HG02571 (cell line): Measurements from ENCODE around the gene CINP.
"Not testable (repeated sequence)": the region's sequence is repeated elsewhere in the genome, so short reads cannot be mapped to it uniquely, and the experiment has no call there.

Source experiments
- ATAC-seq: cut with Tn5 transposase; IDR thresholded peaks from one replicate; pipeline ENCODE4 v1.9.1; 2021; ENCODE audit warnings: mild to moderate bottlenecking, moderate library complexity; ENCODE audit not compliant: unreplicated experiment

CINP gene

GRCh38 chr14:102321456-102322422, 41.0 kb downstream of the CINP start:
- ATAC-seq = no peak

DNA sequence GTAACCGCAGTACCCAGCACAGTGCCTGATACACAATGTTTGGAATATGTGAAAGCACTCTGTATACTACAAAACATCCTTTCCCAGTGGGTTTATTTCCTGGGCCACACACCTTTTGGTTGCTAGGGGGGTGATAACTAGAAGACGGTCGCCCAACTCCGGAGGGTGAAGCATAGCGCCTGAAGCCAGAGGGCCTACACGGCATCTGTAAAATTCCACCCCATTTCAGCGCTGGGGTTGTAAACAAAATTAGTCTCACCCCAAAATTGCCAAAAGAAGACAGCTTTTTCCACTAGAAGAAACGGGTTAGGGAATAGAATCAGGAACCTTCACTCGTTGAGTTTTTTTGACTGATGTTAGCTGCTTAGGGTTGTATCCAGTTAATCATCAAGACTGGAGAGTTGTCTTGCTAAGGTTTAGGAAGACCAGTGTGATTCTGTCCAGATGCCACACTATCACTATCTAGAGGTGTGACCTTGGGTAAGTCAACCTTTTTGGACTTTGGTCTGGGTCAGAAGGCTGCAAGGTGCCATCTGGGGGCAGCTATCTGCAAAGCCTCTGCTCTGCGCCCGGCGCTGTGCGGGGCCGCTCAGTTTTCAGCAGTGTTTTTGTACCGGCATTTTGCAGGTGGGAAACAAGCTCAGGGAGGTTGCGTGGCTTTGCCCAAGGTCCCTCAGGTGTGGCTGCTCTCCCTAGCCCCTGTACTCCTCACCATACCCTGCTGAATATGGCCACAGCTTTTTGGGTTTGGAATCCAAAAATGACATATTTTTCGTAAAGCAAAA, 41.8 kb downstream of the CINP start:
- no peak for ATAC-seq

- peak; percentile 26 for ATAC-seq
Observed at GRCh38 chr14:102320033-102320660, 42.5 kb downstream of the CINP start.

- ATAC-seq = peak; percentile 47
Observed at GRCh38 chr14:102319351-102320032, 43.2 kb downstream of the CINP start, which contains the start of gene ZNF839. Gene ZNF839 (plus strand): TSS chr14:102319746. CDS start chr14:102319766, 20 bp downstream.

DNA sequence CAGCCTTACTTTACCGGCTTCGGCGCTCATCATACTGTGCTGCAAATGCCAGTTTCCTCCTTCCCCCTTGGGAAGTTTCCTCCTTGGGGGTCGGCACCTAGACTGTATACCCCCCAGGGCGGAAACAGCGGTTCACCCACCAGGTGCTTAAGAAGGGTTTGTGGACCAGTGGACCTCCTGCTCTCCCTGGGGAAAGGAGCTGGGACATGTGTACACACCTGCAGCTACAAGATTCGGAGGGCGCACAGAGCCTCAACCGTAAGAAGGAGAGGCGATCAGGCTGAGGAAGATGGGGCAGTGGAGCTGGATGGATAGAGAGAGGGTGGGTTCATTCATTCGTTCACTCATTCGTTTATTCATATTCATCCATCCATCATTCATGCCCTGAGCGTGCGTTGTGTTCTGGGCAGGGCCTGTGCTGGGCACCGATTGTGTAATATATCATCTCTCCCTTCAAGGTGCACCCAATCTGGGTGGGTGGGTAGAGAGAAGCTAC, 43.9 kb downstream of the CINP start:
- ATAC-seq = no peak

- no peak for ATAC-seq
Observed at GRCh38 chr14:102317564-102318248, 45.0 kb downstream of the CINP start.

DNA sequence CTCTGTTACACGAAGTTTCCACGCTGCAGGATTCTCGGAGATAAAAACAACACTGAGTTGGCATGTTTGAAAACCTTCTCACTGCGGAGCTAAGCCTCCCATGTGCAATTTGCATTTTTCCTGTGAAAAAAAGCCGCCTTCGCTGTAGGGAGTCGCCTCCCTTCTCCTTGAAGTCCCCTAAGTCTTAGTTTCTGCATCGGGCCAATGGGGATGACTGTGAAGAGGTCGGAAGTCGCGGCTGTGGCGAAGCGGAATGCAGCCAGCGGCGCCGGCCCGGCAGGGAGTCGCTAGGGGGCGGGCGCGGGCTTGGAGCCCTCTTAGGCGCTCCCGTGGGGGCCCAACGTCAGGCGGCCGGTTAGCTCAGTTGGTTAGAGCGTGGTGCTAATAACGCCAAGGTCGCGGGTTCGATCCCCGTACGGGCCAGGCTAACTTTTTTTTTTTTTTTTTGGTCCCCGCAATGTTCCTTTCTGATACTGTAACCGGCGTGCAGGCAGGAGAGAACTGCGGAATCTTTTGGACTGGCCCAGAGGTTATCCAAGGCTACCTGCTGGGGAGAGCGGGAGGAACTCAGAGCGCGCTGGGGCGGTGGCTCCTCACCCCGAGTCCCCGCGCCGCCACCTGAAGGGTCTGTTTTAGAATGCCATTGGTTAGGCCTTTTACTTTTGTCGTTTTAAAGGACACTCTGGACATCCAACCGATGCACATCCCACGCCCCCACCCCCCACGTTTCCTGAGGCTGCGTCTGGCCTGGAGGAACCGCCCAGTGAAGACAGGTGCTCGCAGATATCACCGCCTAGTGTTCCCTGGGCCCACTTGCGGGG, 45.7 kb downstream of the CINP start:
- peak; percentile 57 for ATAC-seq

GRCh38 chr14:102316338-102316742, 46.4 kb downstream of the CINP start:
- no peak for ATAC-seq

- no peak for ATAC-seq
Observed at GRCh38 chr14:102315121-102315520, 47.6 kb downstream of the CINP start.

GRCh38 chr14:102314242-102315011, 48.3 kb downstream of the CINP start:
- ATAC-seq = peak; percentile 45

DNA sequence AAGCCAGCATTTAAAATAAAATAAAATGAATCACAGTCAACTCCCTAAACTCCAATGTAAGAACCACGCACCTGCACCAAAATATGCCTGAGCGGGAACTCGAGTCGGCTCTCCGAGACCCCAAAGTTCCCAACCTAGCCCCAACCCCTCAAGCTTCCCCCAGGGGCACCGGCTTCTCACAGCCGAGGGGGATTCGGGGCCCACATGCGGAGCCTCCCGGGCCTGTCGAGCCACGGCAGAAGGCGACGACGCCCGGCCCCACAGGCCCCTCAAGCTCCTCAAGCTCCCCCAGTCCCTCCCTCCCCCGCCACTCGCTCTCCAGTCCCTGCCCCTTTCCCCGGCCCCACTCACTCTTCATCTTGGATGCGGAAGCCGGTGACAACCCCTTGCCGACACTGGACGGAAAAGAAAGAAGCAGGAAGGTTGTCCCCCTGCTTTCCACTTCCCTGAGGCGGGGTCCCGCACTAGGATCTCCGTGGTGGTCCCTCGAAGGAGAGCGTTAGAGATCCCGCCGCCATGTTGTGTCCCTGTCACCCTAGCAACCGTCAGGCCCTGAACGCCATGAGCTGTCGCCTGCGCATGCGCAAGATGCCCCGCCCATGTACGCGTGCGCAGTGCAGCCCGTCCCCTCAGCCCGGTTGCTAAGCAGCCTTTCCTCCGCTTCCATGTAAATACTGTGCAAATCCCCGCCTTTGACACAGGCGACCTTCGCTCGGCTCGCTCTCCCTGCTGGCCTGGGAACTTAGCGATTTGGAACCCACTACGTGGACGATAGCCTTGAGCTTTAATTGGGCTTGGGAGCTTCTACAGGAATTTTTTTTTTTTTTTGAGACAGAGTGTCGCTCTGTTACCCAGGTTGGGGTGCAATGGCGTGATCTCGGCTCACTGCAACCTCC, 57.8 kb downstream of the CINP start, which contains the start of gene MOK:
Gene MOK, minus strand, starts transcription at position 554 of the 896 bp plus-strand sequence. Its CDS starts 196 bp downstream, at position 358.
- peak; percentile 91 for ATAC-seq

GRCh38 chr14:102303664-102304063, 59.0 kb downstream of the CINP start:
- no peak for ATAC-seq

DNA sequence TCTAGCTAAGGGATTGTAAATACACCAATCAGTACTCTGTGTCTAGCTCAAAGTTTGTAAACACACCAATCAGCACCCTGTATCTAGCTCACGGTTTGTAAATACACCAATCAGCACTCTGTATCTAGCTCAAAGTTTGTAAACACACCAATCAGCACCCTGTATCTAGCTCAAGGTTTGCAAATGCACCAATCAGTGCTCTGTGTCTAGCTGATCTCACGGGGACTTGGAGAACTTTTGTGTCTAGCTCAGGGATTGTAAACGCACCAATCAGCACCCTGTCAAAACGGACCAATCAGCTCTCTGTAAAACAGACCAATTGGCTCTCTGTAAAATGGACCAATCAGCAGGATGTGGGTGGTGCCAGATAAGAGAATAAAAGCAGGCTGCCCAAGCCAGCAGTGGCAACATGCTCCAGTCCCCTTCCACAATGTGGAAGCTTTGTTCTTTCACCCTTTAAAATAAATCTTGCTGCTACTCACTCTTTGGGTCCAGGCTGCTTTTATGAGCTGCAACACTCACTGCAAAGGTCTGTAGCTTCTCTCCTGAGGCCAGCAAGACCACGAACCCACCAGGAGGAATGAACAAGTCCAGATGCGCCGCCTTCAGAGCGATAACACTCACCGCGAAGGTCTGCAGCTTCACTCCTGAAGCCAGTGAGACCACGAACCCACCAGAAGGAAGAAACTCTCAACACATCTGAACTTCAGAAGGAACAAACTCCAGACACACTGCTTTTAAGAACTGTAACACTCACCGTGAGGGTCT, 64.2 kb downstream of the CINP start:
- ATAC-seq = not testable (repeated sequence)
